Adipocyte (in vitro differentiated cells): Measurements from ENCODE around the gene MTX1.
"Not testable (repeated sequence)": the region's sequence is repeated elsewhere in the genome, so short reads cannot be mapped to it uniquely, and the experiment has no call there.

ENCODE experiments used
- DNase-seq: peaks from one replicate; pipeline ENCODE4 v3.0.0-alpha.2; 2015; ENCODE audit warnings: low read depth
- H3K27me3 ChIP-seq: replicated peaks from 2 replicates; pipeline ENCODE4 v1.7.0; 2013; ENCODE audit warnings: mild to moderate bottlenecking, low read length, moderate library complexity; ENCODE audit not compliant: control insufficient read depth, insufficient read depth
- H3K36me3 ChIP-seq: 2 replicates; pipeline ENCODE4 v1.7.0; 2013; ENCODE audit warnings: low read length, mild to moderate bottlenecking, moderate library complexity; ENCODE audit not compliant: control insufficient read depth, insufficient read depth, severe bottlenecking
- H3K4me1 ChIP-seq: 2 replicates; pipeline ENCODE4 v1.7.0; 2013; ENCODE audit warnings: mild to moderate bottlenecking, low read length, moderate library complexity; ENCODE audit not compliant: control insufficient read depth, insufficient read depth
- H3K4me3 ChIP-seq: 2 replicates; pipeline ENCODE4 v1.7.0; 2013; ENCODE audit warnings: mild to moderate bottlenecking, low read length, moderate library complexity
- H3K9ac ChIP-seq: 2 replicates; pipeline ENCODE4 v1.7.0; 2013; ENCODE audit warnings: mild to moderate bottlenecking, low read length, moderate library complexity
- H3K9me3 ChIP-seq: 2 replicates; pipeline ENCODE4 v1.7.0; 2013; ENCODE audit warnings: mild to moderate bottlenecking, low read length, moderate library complexity; ENCODE audit not compliant: control insufficient read depth

MTX1 gene

DNA sequence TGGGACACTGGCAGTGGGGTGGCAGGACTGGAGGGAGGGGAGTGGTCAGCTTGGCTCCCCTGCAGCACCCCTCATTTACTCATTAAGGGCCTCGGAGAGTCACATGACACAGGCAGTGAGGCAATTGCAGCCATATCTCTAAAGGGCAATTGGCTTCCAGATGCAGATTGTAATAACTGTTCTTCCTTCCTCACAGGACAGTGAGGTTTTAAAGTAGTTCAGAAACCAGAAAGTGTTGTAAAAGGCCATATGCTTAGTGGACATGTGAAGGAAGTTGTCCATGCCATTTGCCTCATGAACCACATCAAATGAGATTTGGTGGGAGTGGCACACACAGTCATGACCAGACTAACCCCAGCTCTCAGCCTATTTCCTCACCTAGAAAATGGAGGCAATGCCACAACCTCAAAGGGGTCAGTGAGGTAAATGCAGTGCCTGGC lies 11.1 kb downstream of the MTX1 start:
- DNase-seq = no peak
- peaks cover 23% of the 10 kb centered on the region for H3K4me1 ChIP-seq
- H3K9ac ChIP-seq = no peak overlapping the region
- H3K27me3 ChIP-seq = no peaks in the 10 kb centered on the region
- H3K36me3 ChIP-seq = no peaks in the 10 kb centered on the region
- H3K9me3 ChIP-seq = no peaks in the 10 kb centered on the region
- H3K4me3 ChIP-seq = peak overlapping the region; percentile 25

DNA sequence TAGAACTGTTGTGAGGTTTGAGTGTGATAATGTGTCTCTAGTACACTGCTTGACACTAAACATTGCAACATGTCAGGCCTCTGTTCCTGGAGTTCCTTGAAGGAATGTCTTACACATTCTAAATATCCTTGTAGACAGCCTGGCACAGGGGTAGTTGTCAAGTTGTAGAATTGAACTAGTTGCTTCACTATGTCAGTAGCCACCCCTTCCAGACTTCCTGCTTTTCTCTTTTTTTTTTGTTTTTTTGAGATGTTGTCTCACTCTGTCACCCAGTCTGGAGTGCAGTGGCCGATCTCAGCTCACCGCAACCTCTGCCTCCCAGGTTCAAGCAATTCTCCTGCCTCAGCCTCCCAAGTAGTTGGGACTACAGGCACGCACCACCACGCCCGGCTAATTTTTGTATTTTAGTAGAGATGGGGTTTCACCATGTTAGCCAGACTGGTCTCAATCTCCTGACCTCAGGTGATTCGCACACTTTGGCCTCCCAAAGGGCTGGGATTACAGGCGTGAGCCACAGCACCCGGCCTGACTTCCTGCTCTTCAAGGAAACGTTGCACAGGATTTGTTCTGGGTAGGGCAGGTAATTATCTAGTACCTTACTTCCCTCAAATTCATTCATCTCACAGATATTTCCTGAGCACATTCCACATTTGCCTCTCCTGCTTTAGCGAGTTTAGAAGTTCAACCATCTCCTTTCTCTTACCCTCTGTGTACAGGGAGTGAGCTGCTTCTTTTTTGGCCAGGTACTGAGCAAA lies 11.9 kb downstream of the MTX1 start:
- not testable (repeated sequence) for H3K4me3 ChIP-seq, DNase-seq, H3K36me3 ChIP-seq, H3K9ac ChIP-seq, H3K27me3 ChIP-seq, H3K9me3 ChIP-seq
- peaks cover 31% of the 10 kb centered on the region for H3K4me1 ChIP-seq

DNA sequence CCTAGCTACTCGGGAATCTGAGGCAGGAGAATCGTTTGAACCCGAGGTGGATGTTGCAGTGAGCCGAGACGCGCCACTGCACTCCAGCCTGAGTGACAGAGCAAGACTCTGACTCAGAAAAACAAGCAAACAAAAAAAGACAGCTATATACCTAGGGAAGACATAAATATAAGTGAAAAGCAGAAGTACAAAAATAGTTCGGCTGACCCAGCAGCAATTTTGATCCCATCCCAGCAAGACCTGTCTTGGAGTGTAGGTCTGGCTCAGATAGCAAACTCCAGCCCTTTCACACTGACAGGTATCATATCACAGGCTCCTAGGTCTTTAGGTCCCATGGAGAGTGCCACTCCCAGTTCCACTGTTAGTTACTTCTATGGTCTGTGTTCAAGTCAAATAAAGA lies 14.6 kb downstream of the MTX1 start:
- no peaks in the 10 kb centered on the region for H3K27me3 ChIP-seq
- H3K36me3 ChIP-seq = no peaks in the 10 kb centered on the region
- peaks cover 51% of the 10 kb centered on the region for H3K4me1 ChIP-seq
- H3K4me3 ChIP-seq = no peak overlapping the region
- no peaks in the 10 kb centered on the region for H3K9me3 ChIP-seq
- no peak overlapping the region for H3K9ac ChIP-seq
- no peak for DNase-seq

DNA sequence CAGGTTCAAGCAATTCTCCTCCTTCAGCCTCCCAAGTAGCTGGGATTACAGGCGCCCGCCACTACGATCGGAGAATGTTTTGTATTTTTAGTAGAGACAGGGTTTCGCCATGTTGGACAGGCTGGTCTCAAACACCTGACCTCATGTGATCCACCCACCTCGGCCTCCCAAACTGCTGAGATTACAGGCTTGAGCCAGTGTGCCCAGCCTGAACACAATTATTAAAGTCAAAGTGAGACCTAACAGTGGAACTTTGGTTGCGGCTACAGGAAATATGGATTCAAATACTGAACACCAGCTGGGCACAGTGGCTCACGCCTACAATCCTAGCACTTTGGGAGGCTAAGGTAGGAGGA lies 16.9 kb downstream of the MTX1 start:
- Histone ChIP-seq H3K4me1 (peaks cover 38% of the 10 kb centered on the region), H3K4me3 (peak overlapping the region; percentile 92), H3K9ac (peak overlapping the region; percentile 95)
- not testable (repeated sequence) for H3K27me3 ChIP-seq, DNase-seq, H3K9me3 ChIP-seq, H3K36me3 ChIP-seq

DNA sequence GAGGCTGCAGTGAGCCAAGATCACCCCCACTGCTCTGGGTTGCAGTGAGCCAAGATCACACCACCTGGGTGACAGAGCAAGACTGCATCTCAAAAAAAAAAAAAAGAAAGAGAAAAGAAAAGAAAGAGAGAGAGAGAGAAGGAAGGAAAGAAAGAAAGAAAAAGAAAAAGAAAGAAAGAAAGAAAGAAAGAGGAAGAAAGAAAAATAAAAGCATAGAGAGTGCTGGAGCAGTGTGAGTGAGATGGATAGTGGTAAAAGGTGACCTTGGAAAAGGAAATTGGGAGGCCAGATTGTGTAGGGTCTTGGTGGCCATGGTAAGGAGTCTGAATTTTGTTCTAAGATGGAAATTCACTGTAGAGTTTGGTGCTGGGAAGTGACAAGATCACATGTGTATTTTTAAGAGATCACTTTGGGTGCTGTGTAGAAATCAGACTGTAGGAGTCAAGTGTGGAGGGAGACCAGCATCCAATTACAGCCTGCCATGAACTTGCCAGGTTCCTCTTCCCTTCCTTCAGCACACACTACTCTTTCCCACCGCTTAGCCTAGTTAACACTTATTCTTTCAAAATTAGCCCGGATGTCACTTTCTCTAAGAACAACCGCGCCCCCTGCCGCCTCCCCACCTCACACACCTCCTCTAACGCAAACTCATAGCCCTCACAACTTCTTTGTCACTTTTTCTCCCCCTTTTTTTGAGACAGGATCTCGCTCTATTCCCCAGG lies 17.9 kb downstream of the MTX1 start:
- Histone ChIP-seq H3K9me3 (no peaks in the 10 kb centered on the region), H3K9ac (peak overlapping the region; percentile 95)

DNA sequence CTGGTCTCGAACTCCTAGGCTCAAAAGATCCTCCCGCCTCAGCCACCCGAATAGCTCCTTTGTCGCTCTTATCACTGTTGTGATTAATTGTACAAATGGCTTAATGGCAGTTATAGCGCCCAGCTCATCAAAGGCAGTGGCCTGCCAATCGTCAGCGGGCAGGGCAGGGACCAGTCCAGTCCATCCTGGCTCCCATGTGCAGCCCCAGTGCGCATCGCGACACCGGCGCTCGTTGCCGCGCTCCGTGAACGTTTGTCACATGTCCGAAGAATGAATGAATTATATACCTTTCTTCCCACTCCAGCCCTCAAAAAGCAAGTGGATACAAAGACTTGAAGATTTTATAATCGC lies 18.4 kb downstream of the MTX1 start:
- DNase-seq = peak; percentile 77
- H3K36me3 ChIP-seq = no peaks in the 10 kb centered on the region
- no peaks in the 10 kb centered on the region for H3K27me3 ChIP-seq
- H3K4me1 ChIP-seq = peaks cover 41% of the 10 kb centered on the region
- no peaks in the 10 kb centered on the region for H3K9me3 ChIP-seq
- peak overlapping the region; percentile 92 for H3K4me3 ChIP-seq
- H3K9ac ChIP-seq = peak overlapping the region; percentile 95

More for the DNA sequence above, 17.9 kb downstream of the MTX1 start:
- peak; percentile 86 for DNase-seq
- Histone ChIP-seq H3K4me3 (peak overlapping the region; percentile 92), H3K36me3 (no peaks in the 10 kb centered on the region), H3K4me1 (peaks cover 38% of the 10 kb centered on the region), H3K27me3 (no peaks in the 10 kb centered on the region)

DNA sequence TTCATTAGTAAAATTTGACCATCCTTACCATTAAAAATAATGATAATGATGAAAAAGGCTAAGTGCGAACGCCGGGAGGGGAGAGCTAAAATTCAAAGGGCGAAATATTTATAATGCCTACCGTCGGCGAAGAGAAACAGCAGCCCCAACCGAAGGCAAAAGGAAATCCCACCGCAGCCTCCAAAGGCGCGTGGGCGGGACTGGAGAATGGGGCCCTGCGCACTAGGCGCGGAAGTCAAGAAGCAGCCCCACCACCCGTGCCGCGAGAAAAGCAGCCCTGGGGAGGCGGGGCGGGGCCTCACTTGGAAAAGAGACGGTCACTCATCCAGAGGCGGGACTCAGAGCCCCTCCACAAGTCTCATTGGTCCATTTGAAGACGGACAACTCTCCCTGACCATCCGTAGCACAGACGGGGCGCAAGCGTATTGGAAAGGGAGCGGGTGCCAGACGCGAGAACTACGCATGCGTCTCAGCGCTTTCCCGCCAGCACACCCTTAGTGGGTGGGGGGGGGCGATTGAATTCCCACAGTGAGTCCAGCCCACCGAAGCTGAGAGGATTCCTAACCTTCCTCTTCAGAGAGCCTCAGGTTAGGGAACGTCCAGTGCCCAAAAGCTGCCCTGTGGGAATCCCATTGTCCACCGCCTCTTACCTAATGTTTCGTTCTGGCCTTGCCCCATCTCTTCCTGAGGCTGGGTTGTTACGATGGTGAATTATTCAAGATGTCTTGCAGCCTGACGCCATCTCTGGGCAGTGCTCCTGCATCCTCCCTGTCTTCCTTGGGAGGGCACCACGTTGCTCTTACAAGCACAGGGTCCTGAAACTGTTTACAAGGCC lies 19.0 kb downstream of the MTX1 start:
- Histone ChIP-seq H3K9ac (peak overlapping the region; percentile 95), H3K36me3 (no peaks in the 10 kb centered on the region), H3K4me3 (peak overlapping the region; percentile 92), H3K9me3 (no peaks in the 10 kb centered on the region), H3K27me3 (no peaks in the 10 kb centered on the region), H3K4me1 (peaks cover 45% of the 10 kb centered on the region)
- DNase-seq = peak; percentile 100

DNA sequence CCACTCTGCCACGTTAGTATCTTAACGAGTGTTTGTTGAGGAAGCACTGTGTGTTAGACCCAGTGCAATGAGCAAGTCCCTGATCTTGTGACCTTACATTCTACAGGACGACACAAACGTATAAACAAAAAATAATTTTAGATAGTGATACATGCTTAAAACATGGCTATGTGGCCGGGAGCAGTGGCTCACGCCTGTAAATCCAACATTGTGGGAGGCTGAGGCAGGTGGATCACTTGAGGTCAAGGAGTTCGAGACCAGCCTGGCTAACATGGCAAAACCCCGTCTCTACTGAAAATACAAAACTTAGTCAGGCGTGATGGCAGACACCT lies 19.6 kb downstream of the MTX1 start:
- Histone ChIP-seq H3K4me3 (peak overlapping the region; percentile 92), H3K27me3 (no peaks in the 10 kb centered on the region), H3K36me3 (no peaks in the 10 kb centered on the region), H3K4me1 (peaks cover 48% of the 10 kb centered on the region), H3K9ac (peak overlapping the region; percentile 95), H3K9me3 (no peaks in the 10 kb centered on the region)
- no peak for DNase-seq

DNA sequence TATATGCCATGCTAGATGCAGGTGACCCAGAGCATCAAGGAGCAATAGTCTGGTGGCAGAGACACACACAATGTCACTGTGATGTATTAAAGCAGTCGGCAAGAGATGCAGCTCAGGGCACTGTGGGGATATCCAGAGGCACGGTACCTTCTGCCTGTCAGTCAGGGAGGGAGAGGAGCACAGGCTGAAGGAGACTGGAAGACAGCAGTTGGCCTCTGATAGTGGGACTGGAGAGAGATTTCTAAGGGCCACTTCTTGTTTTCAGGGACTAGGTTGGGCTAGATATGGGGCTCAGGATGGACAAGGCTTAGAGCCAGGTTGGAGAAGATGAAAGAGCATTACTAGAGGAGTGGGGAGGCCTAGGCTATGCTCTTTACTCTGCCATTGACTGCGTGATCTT lies 22.8 kb downstream of the MTX1 start:
- not testable (repeated sequence) for H3K4me3 ChIP-seq, DNase-seq, H3K27me3 ChIP-seq, H3K9me3 ChIP-seq, H3K36me3 ChIP-seq
- H3K4me1 ChIP-seq = peaks cover 22% of the 10 kb centered on the region
- H3K9ac ChIP-seq = peak overlapping the region; percentile 25

DNA sequence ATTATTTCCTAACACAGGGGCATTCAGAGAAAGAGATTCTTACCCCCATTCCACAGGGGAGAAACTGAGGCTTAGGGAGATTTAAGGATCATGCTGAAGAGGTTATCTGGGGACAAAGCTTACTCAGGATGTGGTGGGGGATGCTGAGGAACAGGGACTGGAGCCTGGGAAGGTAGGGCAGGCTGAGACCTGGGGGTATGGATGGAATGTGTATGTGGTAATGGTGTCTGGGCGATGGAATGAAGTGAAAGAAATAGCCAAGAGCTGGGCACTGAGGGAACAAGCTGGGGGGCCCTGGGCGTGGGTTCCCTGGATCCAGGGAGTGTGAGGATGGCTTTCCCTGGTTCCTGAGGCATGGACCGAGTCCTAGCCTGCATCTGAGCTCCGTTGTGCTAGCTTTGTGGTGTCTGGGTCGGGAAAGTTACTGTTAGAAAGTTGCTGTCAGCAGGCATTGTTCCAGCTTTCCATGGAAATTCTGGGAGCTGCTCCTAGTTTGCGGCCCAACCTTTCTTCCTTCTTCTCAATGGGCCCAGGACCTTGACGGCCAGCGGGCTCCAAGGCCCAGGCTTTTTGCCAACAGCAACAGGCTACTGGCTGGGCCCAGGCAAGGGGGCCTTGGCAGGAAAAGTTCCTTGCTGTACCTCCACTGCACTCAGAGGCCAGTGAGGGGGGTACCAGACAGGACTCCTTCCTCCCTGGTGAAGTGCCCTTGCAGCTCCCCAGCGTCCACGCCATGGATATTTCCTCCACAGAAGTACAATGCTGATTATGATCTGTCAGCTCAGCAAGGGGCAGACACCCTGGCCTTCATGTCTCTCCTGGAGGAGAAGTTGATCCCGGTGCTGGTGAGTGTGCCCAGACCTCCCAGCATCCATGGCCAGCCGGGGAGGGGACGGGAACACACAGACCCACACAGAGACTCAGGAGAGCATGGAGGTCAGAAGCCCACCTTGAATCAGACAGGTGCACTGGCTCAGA lies 23.8 kb downstream of the MTX1 start:
- H3K9ac ChIP-seq = peak overlapping the region; percentile 42
- H3K9me3 ChIP-seq = not testable (repeated sequence)
- peak; percentile 48 for DNase-seq

More for the DNA sequence above, 23.8 kb downstream of the MTX1 start:
- H3K4me3 ChIP-seq, H3K27me3 ChIP-seq: not testable (repeated sequence)
- Histone ChIP-seq H3K36me3 (peaks cover 14% of the 10 kb centered on the region), H3K4me1 (peaks cover 15% of the 10 kb centered on the region)
